Epithelial cell of proximal tubule (primary cell): ENCODE measurements around the gene CAPZB. TPM values are rescaled to one million over a fixed set of nuclear protein-coding genes. Genes with fewer than 3 reads are reported as not detected.
"Not testable (repeated sequence)": the region's sequence is repeated elsewhere in the genome, so short reads cannot be mapped to it uniquely, and the experiment has no call there.

Experiments used
- DNase-seq: peaks from one replicate; pipeline ENCODE4 v3.0.0-alpha.2; 2011; ENCODE audit warnings: low read depth
- H3K4me3 ChIP-seq: 2 replicates; pipeline ENCODE4 v1.5.1; 2011; ENCODE audit warnings: low read depth, mild to moderate bottlenecking, low read length
- CTCF ChIP-seq: conservative IDR thresholded peaks from 2 replicates; pipeline ENCODE4 v1.5.1; 2012; ENCODE audit warnings: low read depth, mild to moderate bottlenecking, low read length
- total RNA-seq: library from RNA; depleted of rRNA; stranded (reverse); fragments of >200 nt; gene quantifications from 2 replicates; pipeline ENCODE4 v1.2.3, GENCODE V29; 2015

CAPZB gene
- total RNA-seq, 1 donor from 2014 or later, result 74.9 TPM

DNA sequence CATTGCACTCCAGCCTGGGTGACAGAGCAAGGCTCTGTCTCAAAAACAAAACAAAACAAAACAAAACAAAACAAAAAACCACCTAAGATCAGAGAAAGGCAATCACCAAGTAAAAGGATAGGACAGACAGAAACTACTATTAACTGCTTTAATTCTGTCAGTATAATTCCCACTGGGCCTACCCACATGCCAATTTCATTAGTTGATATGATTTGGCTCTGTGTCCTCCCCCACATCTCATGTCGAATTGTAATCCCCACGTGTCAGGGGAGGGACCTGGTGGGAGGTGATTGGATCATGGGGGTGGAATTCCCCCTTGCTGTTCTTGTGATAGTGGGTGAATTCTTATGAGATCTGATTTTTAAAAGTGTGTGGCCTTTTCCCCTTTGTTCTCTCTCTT is 27.2 kb upstream of the CAPZB start:
- no peak for TF ChIP-seq CTCF
- H3K4me3 ChIP-seq, result no peak overlapping the region
- DNase-seq, result no peak

DNA sequence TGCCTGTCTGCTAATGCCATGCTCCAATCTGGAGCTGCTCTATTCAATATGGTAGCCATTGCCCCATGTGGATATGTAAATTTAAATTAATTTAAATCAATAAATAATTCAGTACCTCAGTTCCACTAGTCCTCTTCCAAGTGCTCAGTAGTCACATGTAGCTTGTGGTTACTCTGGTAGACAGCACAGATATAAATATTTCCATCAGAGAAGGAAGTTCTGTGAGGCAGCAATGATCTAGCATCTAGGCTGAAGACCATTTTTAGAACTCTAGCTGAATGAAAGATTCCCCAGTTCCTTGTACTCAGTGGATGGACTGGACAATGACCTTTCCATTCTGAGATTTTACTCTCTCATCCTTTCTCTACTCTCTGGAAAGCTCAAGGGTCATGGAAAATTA is 25.8 kb upstream of the CAPZB start:
- no peak for DNase-seq
- no peak overlapping the region for H3K4me3 ChIP-seq
- no peak for TF ChIP-seq CTCF

- H3K4me3 ChIP-seq, DNase-seq: not testable (repeated sequence)
Measured at GRCh38 chr1:19509647-19510046, 24.3 kb upstream of the CAPZB start.

- no peak for TF ChIP-seq CTCF
- DNase-seq, result no peak
- no peak overlapping the region for H3K4me3 ChIP-seq
Measured at GRCh38 chr1:19507516-19507915, 22.2 kb upstream of the CAPZB start.

DNA sequence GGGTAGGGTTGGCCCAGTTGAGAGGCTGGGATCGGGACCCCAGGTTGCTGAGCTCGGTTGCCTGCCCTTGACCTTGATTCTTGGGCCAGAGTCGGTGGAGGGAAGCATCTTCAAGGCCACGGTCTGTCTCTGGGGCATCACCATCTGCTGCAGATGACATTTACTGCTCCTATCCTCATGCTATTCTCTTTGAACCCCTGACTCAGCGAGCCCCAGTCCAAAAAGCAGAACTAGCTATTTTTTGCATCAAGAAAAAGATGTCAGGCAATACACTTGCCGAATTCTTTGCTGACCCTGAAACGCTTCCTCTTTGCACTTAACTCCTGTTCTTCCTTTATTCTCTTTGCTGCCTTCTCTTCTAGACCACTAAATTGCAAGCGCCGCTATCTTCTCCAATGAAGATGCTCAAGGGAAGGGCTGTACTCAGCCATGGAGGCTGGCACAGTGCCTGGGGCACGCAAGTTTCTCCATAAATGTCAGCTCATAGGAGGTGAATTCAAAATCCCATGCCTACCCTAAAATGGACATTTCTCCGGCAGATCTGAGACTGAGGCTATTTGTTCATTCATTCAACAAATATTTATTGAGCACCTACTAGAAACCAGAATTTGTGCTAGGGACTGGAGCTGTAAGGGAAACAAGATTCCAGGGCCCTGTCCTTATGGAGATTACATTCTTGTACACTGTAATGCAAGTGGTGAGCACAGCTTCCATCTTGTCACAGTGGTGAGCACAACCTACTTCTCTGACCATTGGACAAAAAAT is 20.5 kb upstream of the CAPZB start:
- no peak overlapping the region for H3K4me3 ChIP-seq
- TF ChIP-seq CTCF, result no peak
- DNase-seq, result no peak

DNA sequence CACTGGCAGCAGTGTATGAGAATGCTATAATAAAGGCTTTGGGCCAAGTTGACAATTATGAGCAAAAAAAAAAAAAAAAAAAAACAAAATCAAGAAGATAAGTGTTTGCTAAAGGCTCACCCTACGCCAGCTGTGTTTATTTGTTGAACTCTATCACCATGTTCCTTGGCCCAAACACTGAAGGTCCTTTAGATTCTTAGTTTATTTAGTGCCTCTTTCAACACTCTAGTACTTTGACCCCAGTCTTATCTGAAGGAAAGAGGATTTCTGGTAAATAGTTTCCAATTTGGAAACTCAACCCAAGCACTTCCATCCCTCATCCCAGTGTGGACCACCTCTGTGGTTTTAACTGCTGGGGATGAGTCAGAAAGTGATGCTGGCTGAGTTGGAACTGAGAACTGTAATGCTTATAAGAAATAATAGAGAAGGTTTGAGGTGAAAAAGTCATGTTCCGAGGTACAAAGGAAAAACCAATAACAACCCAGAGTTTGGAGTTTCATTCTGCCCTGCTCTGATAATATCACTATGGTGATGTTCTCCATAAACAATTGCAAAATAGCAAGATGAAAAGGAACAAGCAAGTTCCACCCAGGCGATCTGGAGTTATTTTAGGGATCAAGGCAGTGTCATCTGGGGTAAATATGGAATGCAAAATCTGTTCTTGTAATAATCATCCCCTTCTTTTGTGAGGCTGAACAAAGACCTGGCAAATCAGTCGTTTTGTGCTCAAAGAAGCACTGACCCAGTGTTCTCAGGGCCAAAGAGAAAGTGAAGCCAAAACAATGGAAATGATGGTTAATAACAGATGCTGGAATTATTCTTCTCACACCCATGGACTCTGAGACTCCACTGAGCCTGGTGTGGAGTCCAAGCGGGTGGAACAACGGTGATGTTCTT is 19.7 kb upstream of the CAPZB start:
- no peak for TF ChIP-seq CTCF
- no peak for DNase-seq
- no peak overlapping the region for H3K4me3 ChIP-seq

GRCh38 chr1:19502284-19502683 is 16.9 kb upstream of the CAPZB start:
- not testable (repeated sequence) for H3K4me3 ChIP-seq

DNA sequence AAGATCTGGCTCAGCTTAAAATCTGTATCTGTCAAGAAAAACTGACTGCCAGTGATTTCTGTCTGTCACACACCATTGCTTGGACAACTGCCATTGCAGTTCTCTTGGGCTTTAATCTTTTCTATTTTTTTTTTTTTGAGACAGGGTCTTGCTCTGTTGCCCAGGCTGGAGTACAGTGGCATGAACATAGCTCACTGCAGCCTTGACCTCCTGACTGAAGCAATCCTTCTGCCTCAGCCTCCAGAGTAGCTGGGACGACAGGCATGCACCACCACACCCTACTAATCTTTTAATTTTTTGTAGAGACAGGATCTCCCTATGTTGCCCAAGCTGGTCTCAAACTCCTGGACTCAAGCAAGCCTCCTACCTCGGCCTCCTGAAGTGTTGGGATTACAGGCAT is 14.5 kb upstream of the CAPZB start:
- H3K4me3 ChIP-seq, DNase-seq: not testable (repeated sequence)

More at GRCh38 chr1:19502284-19502683, 16.9 kb upstream of the CAPZB start:
- not testable (repeated sequence) for DNase-seq

- not testable (repeated sequence) for H3K4me3 ChIP-seq, DNase-seq
Measured at GRCh38 chr1:19497443-19497842, 12.1 kb upstream of the CAPZB start.
